Nephron progenitor cell (in vitro differentiated cells): ENCODE data around the gene HSH2D.

ENCODE experiments used
- DNase-seq: peaks from one replicate; pipeline ENCODE4 v3.0.0; 2021
- H3K27ac Mint-ChIP-seq: 2 replicates; pipeline ENCODE4 v1.8.0; 2021; ENCODE audit warnings: mild to moderate bottlenecking, moderate library complexity, mixed read lengths
- H3K27me3 Mint-ChIP-seq: 2 replicates; pipeline ENCODE4 v1.8.0; 2021; ENCODE audit warnings: mild to moderate bottlenecking, low read depth, mixed read lengths; ENCODE audit not compliant: poor library complexity
- H3K36me3 Mint-ChIP-seq: 2 replicates; pipeline ENCODE4 v1.8.0; 2021; ENCODE audit warnings: low read depth, mixed read lengths
- H3K4me1 Mint-ChIP-seq: 2 replicates; pipeline ENCODE4 v1.8.0; 2021; ENCODE audit warnings: mixed read lengths
- H3K4me3 Mint-ChIP-seq: 2 replicates; pipeline ENCODE4 v1.8.0; 2021; ENCODE audit warnings: mild to moderate bottlenecking, moderate library complexity, mixed read lengths
- H3K9me3 Mint-ChIP-seq: 2 replicates; pipeline ENCODE4 v1.8.0; 2021; ENCODE audit warnings: mild to moderate bottlenecking, moderate library complexity, mixed read lengths
- CTCF ChIP-seq: fragments of 200-600 bp; sonication (generic); IDR thresholded peaks from 2 replicates; pipeline ENCODE4 v1.5.0; 2021; ENCODE audit warnings: antibody characterized with exemption

HSH2D gene

GRCh38 chr19:16144216-16144581 lies 714 bp downstream of the HSH2D start:
- H3K27ac Mint-ChIP-seq: no peak overlapping the region
- H3K9me3 Mint-ChIP-seq: no peaks in the 10 kb centered on the region
- no peak overlapping the region for H3K4me3 Mint-ChIP-seq
- TF ChIP-seq CTCF: no peak
- H3K27me3 Mint-ChIP-seq: peaks cover 19% of the 10 kb centered on the region
- H3K36me3 Mint-ChIP-seq: no peaks in the 10 kb centered on the region
- no peak for DNase-seq
- no peaks in the 10 kb centered on the region for H3K4me1 Mint-ChIP-seq

GRCh38 chr19:16146112-16146511 lies 2.6 kb downstream of the HSH2D start:
- H3K27me3 Mint-ChIP-seq: peaks cover 14% of the 10 kb centered on the region
- no peak for DNase-seq
- no peak overlapping the region for H3K4me3 Mint-ChIP-seq
- H3K4me1 Mint-ChIP-seq: no peaks in the 10 kb centered on the region
- no peak for TF ChIP-seq CTCF
- no peaks in the 10 kb centered on the region for H3K9me3 Mint-ChIP-seq
- no peaks in the 10 kb centered on the region for H3K36me3 Mint-ChIP-seq
- H3K27ac Mint-ChIP-seq: no peak overlapping the region

GRCh38 chr19:16148443-16149229 lies 5.2 kb downstream of the HSH2D start:
- Mint-ChIP-seq H3K27me3 (peaks cover 4% of the 10 kb centered on the region), H3K9me3 (no peaks in the 10 kb centered on the region), H3K4me3 (no peak overlapping the region), H3K27ac (no peak overlapping the region), H3K36me3 (no peaks in the 10 kb centered on the region), H3K4me1 (no peaks in the 10 kb centered on the region)
- TF ChIP-seq CTCF: no peak
- DNase-seq: no peak

- Mint-ChIP-seq H3K27me3 (peaks cover 17% of the 10 kb centered on the region), H3K9me3 (no peaks in the 10 kb centered on the region), H3K36me3 (no peaks in the 10 kb centered on the region), H3K27ac (no peak overlapping the region), H3K4me1 (no peaks in the 10 kb centered on the region), H3K4me3 (no peak overlapping the region)
- DNase-seq: peak; percentile 20
- no peak for TF ChIP-seq CTCF
Measured at GRCh38 chr19:16153582-16154336, 10.3 kb downstream of the HSH2D start.

- Mint-ChIP-seq H3K27me3 (peaks cover 20% of the 10 kb centered on the region), H3K4me1 (no peaks in the 10 kb centered on the region), H3K27ac (no peak overlapping the region), H3K36me3 (no peaks in the 10 kb centered on the region), H3K9me3 (no peaks in the 10 kb centered on the region), H3K4me3 (no peak overlapping the region)
- no peak for DNase-seq
- no peak for TF ChIP-seq CTCF
Measured at GRCh38 chr19:16154557-16154956, 11.1 kb downstream of the HSH2D start.

GRCh38 chr19:16155128-16155527 lies 11.6 kb downstream of the HSH2D start:
- Mint-ChIP-seq H3K4me3 (no peak overlapping the region), H3K4me1 (no peaks in the 10 kb centered on the region), H3K27ac (no peak overlapping the region), H3K27me3 (peaks cover 20% of the 10 kb centered on the region), H3K36me3 (no peaks in the 10 kb centered on the region), H3K9me3 (no peaks in the 10 kb centered on the region)
- TF ChIP-seq CTCF: no peak
- no peak for DNase-seq
